ENCODE measurements around the gene SPTLC3. TPM values are rescaled to one million over a fixed set of nuclear protein-coding genes. Genes with fewer than 3 reads are reported as not detected.

SPTLC3 gene
- total RNA-seq, 2 experiments from 2014 or later, result 1.1 to 1.2 TPM

DNA sequence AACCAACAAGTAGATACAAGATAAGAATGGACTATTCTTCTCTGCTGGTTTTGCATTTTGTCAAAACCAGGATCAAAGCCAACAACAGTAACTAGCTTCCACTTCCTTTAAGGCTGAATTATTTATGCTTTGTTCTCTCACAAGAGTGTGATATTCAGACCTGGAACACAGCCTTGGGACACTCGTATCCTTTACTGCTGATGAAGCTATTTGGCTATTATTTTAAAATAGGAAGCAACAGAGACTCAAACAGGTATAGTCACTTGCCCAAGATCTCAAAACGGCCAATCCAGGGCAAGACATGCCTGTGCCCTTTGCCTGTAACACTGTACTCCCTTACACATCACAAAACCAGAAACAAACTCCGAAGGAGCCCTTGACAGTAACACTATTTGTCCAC, 19.9 kb downstream of the SPTLC3 start:
- H3K27ac Mint-ChIP-seq, result no peak overlapping the region
- no peaks in the 10 kb centered on the region for H3K9me3 Mint-ChIP-seq
- ChIA-PET CTCF (interaction anchor here (0.6 kb wide), 1 partner anchor 231 kb away, joined by 3 read pairs; no protein-coding TSS in a partner anchor), POLR2A (no interaction called here)
- no peaks in the 10 kb centered on the region for H3K36me3 Mint-ChIP-seq (ENCODE audit: low read depth)
- H3K4me1 Mint-ChIP-seq, result no peaks in the 10 kb centered on the region
- no peak overlapping the region for H3K4me3 Mint-ChIP-seq
- no peaks in the 10 kb centered on the region for H3K27me3 Mint-ChIP-seq
- no peak for DNase-seq

DNA sequence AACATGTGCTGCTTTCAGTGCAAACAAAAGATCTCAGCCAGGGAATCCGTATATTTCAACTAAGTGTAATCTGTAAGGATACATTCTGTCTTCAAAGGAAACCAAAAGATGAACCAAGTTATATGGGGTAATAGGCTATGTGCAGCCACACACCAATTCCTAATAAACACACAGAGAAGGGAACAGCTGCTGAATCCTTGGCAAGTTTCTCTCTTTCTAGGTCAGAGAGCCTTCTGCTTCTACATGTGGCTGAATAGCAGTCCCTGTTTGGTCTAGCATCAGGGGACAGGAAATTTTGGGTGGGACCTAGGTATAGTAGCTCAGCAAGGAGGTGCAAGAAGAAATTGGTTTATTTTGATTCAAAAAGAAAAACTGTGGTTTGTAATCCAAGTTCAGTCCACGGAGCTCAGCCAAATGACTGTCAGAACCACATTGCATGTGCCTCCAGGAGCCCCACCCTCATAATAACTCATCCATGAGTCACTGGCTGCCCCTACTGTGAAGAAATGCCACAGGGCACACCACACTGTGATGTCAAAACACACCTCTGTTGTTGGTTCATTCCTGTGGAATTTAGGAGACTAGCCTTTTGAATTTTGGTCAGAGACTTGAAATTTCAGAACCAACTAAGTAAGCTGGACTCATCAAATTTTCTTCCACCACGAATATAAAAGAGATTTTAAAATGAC, 21.1 kb downstream of the SPTLC3 start:
- no peak overlapping the region for H3K27ac Mint-ChIP-seq
- CTCF ChIA-PET, result no interaction called here
- no peak for DNase-seq

DNA sequence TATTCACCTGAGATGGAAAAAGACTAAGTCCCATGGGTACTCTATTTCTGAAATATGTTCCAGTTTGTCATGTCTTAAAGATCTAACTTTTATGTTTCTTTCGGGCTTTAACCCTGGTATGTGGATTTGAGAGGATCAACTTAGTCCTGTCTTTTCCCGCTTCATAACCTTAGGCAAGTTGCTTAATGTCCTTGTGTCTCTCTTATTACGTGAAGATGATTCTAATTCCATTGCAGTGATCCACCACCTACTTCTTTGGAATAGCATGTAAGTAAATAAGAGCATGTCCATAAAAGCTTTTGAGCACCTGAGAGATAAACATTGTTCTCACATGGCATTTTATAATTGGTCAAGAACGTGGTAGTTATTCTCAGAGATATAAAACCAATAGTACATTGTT, 23.0 kb downstream of the SPTLC3 start:
- POLR2A ChIA-PET, result no interaction called here

More for the DNA sequence above, 21.1 kb downstream of the SPTLC3 start:
- H3K4me3 Mint-ChIP-seq, result no peak overlapping the region
- no peaks in the 10 kb centered on the region for H3K4me1 Mint-ChIP-seq
- no peaks in the 10 kb centered on the region for H3K9me3 Mint-ChIP-seq
- H3K36me3 Mint-ChIP-seq (ENCODE audit: low read depth), result no peaks in the 10 kb centered on the region
- H3K27me3 Mint-ChIP-seq, result no peaks in the 10 kb centered on the region
- POLR2A ChIA-PET, result no interaction called here

DNA sequence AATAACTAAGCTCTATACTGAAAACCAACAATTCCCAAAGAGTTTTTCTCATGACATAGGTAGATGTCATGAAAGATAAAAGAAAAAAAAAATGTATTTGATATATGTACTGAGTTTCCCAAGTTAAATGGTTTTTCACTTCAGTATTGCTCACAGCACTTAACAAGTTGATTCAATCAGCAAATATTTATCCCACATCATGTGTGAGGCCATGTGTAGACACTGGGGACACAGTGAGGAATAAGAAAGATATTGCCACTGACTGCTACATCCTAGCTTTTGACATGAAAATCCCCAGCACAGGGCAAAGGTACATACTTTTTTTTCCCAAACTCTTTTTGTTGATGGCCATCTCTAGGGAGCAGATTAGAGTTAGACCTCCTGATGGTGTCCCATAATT, 25.3 kb downstream of the SPTLC3 start:
- H3K4me1 Mint-ChIP-seq, result no peaks in the 10 kb centered on the region
- POLR2A ChIA-PET, result no interaction called here

More for the DNA sequence above, 23.0 kb downstream of the SPTLC3 start:
- Mint-ChIP-seq H3K27ac (no peak overlapping the region), H3K9me3 (no peaks in the 10 kb centered on the region), H3K4me1 (no peaks in the 10 kb centered on the region), H3K36me3 (ENCODE audit: low read depth) (no peaks in the 10 kb centered on the region), H3K27me3 (no peaks in the 10 kb centered on the region), H3K4me3 (no peak overlapping the region)
- DNase-seq, result no peak
- CTCF ChIA-PET, result no interaction called here

DNA sequence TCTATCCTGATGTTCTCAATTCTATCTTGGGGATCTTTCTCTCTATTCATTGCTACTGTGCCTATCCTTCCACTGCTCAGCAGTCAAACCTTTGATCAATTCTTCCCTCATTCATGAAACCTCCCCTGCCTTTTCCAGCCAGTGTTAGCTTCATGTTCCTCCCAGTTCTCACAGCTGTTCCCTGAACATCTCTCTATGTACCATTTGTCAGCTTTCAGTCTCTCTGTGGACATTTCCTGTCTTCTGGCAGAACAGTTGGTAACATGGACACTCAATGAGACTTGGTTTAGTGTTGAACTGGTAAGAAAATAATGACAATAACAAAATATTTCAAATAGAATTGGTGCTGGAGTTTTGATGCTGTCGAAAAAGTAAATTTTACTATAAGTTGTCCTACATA, 26.2 kb downstream of the SPTLC3 start:
- Mint-ChIP-seq H3K4me3 (no peak overlapping the region), H3K27ac (no peak overlapping the region), H3K4me1 (no peaks in the 10 kb centered on the region), H3K27me3 (no peaks in the 10 kb centered on the region), H3K9me3 (no peaks in the 10 kb centered on the region), H3K36me3 (ENCODE audit: low read depth) (no peaks in the 10 kb centered on the region)
- no peak for DNase-seq
- CTCF ChIA-PET, result no interaction called here
- POLR2A ChIA-PET, result no interaction called here

More for the DNA sequence above, 25.3 kb downstream of the SPTLC3 start:
- DNase-seq, result no peak
- Mint-ChIP-seq H3K27me3 (no peaks in the 10 kb centered on the region), H3K9me3 (no peaks in the 10 kb centered on the region), H3K4me3 (no peak overlapping the region), H3K36me3 (ENCODE audit: low read depth) (no peaks in the 10 kb centered on the region), H3K27ac (no peak overlapping the region)
- CTCF ChIA-PET, result no interaction called here

DNA sequence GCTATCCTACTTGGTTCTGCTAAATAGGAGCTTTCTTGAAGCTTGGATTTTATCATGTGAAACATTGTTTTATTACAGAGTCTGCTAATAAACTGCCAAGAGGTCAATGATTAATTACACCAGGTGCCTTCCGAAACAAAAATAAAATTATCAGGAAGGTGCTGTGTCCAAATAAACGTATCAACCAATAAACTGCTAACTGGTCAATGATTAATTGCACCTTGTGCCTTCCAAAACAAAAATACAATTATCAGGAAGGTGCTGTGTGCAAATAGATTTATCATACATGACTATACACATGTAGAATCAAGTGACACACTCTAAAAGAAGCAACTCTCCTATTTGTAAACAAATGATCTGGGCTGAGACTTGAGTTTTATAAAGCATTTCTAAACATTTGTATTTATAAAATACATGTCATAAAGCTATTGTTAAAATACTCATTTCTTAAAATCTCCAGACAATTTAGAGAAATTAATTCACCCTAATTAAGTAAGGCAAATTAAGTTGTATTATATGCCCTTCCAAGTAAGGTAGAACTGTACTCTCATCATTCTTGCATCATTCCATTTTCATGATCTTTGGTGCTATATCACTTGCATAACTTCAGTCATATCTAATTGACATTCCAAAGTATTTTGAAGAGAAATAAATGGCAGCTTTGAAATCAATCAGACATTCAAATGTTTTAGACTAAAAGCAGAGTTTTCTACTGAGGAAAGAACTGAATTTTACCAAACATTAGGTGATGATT, 26.8 kb downstream of the SPTLC3 start:
- ChIA-PET CTCF (no interaction called here), POLR2A (no interaction called here)
- H3K9me3 Mint-ChIP-seq, result no peaks in the 10 kb centered on the region
- no peak overlapping the region for H3K4me3 Mint-ChIP-seq
- no peaks in the 10 kb centered on the region for H3K36me3 Mint-ChIP-seq (ENCODE audit: low read depth)
- no peaks in the 10 kb centered on the region for H3K4me1 Mint-ChIP-seq
- DNase-seq, result no peak
- H3K27me3 Mint-ChIP-seq, result no peaks in the 10 kb centered on the region
- no peak overlapping the region for H3K27ac Mint-ChIP-seq

DNA sequence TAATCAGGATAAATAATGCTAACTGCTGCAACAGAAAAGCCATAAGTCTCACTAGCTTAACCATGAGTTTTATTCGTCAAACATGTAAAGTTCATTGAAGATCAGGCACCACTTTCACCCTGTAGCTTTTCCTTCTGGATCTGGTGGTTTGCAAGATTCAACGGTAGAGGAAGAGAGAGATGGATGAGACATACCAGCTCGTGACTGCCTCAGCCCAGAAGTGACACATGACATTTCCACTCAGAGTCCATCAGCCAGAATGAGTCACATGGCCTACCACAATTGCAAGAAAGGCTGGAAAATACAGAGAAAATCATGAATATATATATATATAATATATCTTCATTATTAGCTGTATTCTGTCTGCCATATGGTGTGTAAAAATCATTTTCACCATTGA, 29.0 kb downstream of the SPTLC3 start:
- Mint-ChIP-seq H3K4me3 (no peak overlapping the region), H3K36me3 (ENCODE audit: low read depth) (no peaks in the 10 kb centered on the region), H3K27me3 (no peaks in the 10 kb centered on the region), H3K27ac (no peak overlapping the region), H3K4me1 (no peaks in the 10 kb centered on the region), H3K9me3 (no peaks in the 10 kb centered on the region)
- ChIA-PET CTCF (interaction anchor here (0.8 kb wide), 1 partner anchor 13 kb away, joined by 3 read pairs; no protein-coding TSS in a partner anchor), POLR2A (no interaction called here)
- DNase-seq, result no peak

DNA sequence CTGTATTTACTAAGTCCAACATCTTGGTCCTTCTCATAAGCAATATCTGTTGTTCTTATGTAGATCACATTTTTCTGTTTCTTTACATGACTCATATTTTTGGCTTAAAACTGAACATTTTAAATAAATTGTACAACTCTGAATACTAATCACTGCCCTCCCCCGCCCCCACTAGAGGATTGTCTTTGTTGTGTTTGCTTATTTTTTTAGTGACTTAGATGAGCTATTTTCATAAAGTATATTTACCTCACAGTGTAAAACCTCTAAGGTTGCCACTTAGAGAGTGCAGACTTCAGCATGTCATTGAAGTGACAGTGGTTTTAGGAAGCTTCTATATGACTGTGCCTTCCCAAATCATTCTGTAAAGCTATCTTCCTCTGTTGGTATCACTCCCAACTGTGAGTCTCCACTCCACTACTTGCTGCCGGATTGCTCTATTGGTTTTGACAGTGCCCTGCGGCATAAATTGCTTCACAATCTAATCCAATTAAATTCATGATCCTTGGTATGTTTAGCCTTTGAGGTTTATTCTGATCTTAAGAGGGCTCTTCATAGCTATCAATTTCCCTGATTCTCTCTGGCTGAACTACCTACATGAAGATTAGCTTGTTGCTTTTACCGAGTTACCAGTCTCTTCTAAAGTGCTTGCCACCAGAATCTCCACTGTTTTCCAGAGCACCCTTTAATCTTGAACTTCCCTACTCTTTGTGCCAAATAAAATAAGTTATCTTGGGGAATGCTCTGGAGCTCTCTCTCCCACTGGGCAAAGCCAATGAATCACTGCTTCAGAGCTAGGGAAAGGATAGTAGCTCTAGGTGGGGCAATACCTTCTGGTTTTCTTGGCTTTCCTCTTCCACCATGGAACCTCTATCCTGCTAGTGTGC, 33.0 kb downstream of the SPTLC3 start:
- Mint-ChIP-seq H3K4me1 (no peaks in the 10 kb centered on the region), H3K27me3 (no peaks in the 10 kb centered on the region), H3K9me3 (no peaks in the 10 kb centered on the region), H3K36me3 (ENCODE audit: low read depth) (no peaks in the 10 kb centered on the region), H3K27ac (no peak overlapping the region), H3K4me3 (no peak overlapping the region)
- ChIA-PET POLR2A (no interaction called here), CTCF (interaction anchor here (0.7 kb wide), 1 partner anchor 259 kb away, joined by 3 read pairs; no protein-coding TSS in a partner anchor)
- DNase-seq, result no peak

DNA sequence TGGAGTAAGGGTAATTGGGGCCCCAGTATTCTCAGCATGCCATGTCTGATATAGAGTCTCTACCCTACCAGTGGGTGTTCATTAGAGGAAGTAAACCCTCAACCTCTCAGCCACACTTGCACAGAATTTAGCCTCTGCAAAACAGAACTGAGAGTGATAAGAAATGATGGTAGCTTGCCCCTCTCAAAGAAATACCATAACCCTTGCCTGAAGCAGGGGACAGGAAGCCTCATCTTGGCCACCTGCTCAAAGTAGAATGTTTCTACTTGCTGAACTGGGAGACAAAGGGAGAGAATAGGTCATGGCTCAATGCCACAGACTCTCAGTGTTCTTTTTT, 33.7 kb downstream of the SPTLC3 start:
- H3K4me3 Mint-ChIP-seq, result no peak overlapping the region
- H3K4me1 Mint-ChIP-seq, result no peaks in the 10 kb centered on the region
- no peaks in the 10 kb centered on the region for H3K9me3 Mint-ChIP-seq
- H3K27me3 Mint-ChIP-seq, result no peaks in the 10 kb centered on the region
- POLR2A ChIA-PET, result no interaction called here
- DNase-seq, result no peak
- H3K27ac Mint-ChIP-seq, result no peak overlapping the region
- CTCF ChIA-PET, result no interaction called here
- H3K36me3 Mint-ChIP-seq (ENCODE audit: low read depth), result no peaks in the 10 kb centered on the region

DNA sequence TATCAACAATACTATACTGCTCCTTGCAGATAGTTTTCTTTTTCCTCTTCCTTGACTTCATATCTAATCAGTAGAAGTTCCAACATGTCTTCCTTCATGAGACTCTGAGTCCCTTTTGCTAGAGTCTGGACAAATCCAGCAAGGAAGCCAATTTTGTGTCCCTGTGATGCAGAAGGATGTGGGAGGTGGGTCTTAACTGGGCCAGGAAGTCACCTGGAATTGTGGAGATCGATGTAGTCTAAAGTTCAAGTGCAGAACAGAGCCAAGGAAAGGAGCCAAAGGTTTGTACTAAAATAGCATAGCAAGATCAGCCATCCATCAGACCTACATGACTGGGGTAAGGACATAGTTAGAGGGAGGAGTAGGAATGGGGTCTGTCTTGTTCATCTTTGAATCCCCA, 37.6 kb downstream of the SPTLC3 start:
- H3K27ac Mint-ChIP-seq, result no peak overlapping the region
- POLR2A ChIA-PET, result no interaction called here
- no peak for DNase-seq
- H3K4me3 Mint-ChIP-seq, result no peak overlapping the region
- CTCF ChIA-PET, result no interaction called here
- H3K27me3 Mint-ChIP-seq, result no peaks in the 10 kb centered on the region
- H3K9me3 Mint-ChIP-seq, result peaks cover 3% of the 10 kb centered on the region
- no peaks in the 10 kb centered on the region for H3K36me3 Mint-ChIP-seq (ENCODE audit: low read depth)
- H3K4me1 Mint-ChIP-seq, result no peaks in the 10 kb centered on the region

DNA sequence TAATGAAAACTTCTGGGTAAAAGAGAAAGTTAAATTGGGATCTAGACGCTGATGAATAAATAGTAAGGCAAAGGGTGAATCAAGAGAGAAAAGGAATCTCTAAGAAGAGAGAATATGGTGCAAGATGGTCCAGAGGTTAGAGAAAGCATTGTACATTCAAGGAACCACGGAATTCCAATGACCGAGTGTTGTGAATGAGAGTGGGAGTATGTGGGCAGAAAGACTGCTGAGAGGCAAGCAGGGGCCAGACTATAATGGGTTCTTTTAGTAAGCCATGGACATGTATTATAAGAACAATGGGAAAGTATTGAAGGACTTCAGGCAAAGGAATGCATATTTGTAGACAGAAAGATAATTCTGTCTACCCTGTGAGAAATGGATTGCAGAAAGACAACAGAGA, 45.2 kb downstream of the SPTLC3 start:
- H3K4me1 Mint-ChIP-seq, result no peaks in the 10 kb centered on the region
- no peak overlapping the region for H3K27ac Mint-ChIP-seq
- ChIA-PET CTCF (no interaction called here), POLR2A (no interaction called here)
- H3K36me3 Mint-ChIP-seq (ENCODE audit: low read depth), result no peaks in the 10 kb centered on the region
- no peak for DNase-seq
- no peaks in the 10 kb centered on the region for H3K27me3 Mint-ChIP-seq
- no peak overlapping the region for H3K4me3 Mint-ChIP-seq
- H3K9me3 Mint-ChIP-seq, result peaks cover 6% of the 10 kb centered on the region

DNA sequence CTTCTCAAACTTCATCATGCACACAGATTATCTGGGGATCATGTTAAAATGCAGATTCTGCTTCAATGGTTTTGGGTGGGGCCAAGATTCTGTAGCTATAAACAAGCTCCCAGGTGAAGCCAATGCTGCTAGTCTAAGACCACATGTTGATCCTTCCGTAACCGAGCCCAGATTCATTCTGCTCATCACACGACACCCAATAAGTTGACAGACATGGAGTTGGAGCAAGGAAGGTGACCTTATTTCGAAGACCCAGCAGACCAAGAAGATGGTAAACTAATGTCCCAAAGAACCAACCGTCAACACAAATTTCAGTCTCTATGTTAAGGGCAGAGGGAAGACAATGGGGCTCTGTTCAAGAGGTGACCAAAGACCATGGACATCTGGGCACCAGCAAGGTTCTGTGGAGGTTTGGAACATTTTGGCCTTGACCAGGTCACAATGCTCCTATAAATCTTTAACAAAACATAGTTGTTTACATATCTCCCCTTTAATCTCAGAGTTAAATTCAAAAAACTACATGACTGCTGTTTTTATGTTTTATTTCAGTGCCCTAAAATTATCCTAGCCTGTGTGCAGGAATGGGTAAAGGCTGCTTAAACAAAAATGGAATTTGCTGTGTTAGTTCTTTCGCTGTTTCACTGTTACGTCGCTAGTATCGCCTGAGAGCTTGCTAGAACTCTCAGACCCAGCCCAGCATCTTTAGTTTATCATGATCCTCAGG, 50.1 kb downstream of the SPTLC3 start:
- no peak for DNase-seq
- H3K27ac Mint-ChIP-seq, result no peak overlapping the region
- POLR2A ChIA-PET, result no interaction called here
- CTCF ChIA-PET, result no interaction called here
- no peaks in the 10 kb centered on the region for H3K36me3 Mint-ChIP-seq (ENCODE audit: low read depth)
- no peaks in the 10 kb centered on the region for H3K4me1 Mint-ChIP-seq
- H3K4me3 Mint-ChIP-seq, result no peak overlapping the region
- H3K27me3 Mint-ChIP-seq, result no peaks in the 10 kb centered on the region
- H3K9me3 Mint-ChIP-seq, result no peaks in the 10 kb centered on the region

All from activated CD4-positive, alpha-beta T cell treated with anti-CD3 and anti-CD28 coated beads, Interleukin-2, amount 10 ng/mL, durations not matched to agents 7 days and 5 days (primary cell).